Upper lobe of right lung (tissue), 1 donor: ENCODE data around the gene BAZ2B. TPM values are rescaled to one million over a fixed set of nuclear protein-coding genes. Genes with fewer than 3 reads are reported as not detected.

ENCODE experiments used
- ATAC-seq: fragments of 200-7000 bp; cut with Tn5 transposase; one replicate; pipeline ENCODE4 v1.9.1; 2020; ENCODE audit warnings: mild to moderate bottlenecking, moderate library complexity
- DNase-seq: peaks from one replicate; pipeline ENCODE4 v3.0.0-alpha.2; 2020
- H3K27ac ChIP-seq: fragments of 200-600 bp; one replicate; pipeline ENCODE4 v1.8.0; 2022
- H3K27me3 ChIP-seq: fragments of 200-600 bp; one replicate; pipeline ENCODE4 v1.8.0; 2022; ENCODE audit warnings: mild to moderate bottlenecking
- H3K36me3 ChIP-seq: fragments of 200-600 bp; one replicate; pipeline ENCODE4 v1.8.0; 2022
- H3K4me1 ChIP-seq: fragments of 200-600 bp; one replicate; pipeline ENCODE4 v1.8.0; 2022
- H3K4me3 ChIP-seq: fragments of 200-600 bp; one replicate; pipeline ENCODE4 v1.8.0; 2022; ENCODE audit warnings: mild to moderate bottlenecking
- H3K9me3 ChIP-seq: fragments of 200-600 bp; one replicate; pipeline ENCODE4 v1.8.0; 2022
- intact Hi-C: fragments of 100-400 bp; cut with DNase I; formaldehyde crosslinking; loops from one replicate; pipeline ENCODE4 v1.11.0; 2022
- total RNA-seq: library from RNA; stranded (reverse); fragmentation: NEBNext Ultra II Directional; extraction: Animal tissue kit (Norgen Biotek cat#: 25700); gene quantifications from one replicate; pipeline ENCODE4 v1.2.1, GENCODE V29; 2021
- TF ChIP-seq, protein P1 (sequence below): fragments of 200-600 bp; IDR thresholded peaks from one replicate; pipeline ENCODE4 v1.8.0; 2022; ENCODE audit warnings: antibody characterized with exemption
- donor health status: DM: no; HTN: yes; CAD: no; lungs with severe emphysema.

BAZ2B gene
- total RNA-seq, 1 donor from 2014 or later: 91.9 TPM

DNA sequence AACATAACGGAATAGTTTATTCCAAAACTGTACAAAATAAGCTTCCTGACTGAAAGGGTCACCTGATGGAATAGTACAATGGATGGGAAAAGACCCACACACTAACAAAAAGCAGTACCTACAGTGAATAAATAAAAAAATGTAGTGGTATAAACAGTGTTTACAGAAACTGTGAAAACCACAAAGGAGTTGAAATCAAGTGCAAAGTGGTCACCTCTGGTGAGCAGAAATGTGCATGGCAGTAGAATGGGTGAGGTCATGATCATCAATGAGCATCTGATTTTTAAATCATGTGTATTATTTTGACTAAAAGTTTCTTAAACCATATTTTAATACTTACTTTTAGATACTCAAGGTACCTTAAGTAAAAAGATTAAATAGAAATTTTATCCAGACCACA is 341.2 kb downstream of the BAZ2B start:
- DNase-seq (no peak), ATAC-seq (no peak)
- Histone ChIP-seq H3K4me1 (no peaks in the 10 kb centered on the region), H3K4me3 (no peak overlapping the region), H3K27ac (no peak overlapping the region), H3K36me3 (peaks cover 57% of the 10 kb centered on the region), H3K9me3 (no peaks in the 10 kb centered on the region), H3K27me3 (no peaks in the 10 kb centered on the region)
- intact Hi-C loops: no loop called here
- TF ChIP-seq, protein P1, sequence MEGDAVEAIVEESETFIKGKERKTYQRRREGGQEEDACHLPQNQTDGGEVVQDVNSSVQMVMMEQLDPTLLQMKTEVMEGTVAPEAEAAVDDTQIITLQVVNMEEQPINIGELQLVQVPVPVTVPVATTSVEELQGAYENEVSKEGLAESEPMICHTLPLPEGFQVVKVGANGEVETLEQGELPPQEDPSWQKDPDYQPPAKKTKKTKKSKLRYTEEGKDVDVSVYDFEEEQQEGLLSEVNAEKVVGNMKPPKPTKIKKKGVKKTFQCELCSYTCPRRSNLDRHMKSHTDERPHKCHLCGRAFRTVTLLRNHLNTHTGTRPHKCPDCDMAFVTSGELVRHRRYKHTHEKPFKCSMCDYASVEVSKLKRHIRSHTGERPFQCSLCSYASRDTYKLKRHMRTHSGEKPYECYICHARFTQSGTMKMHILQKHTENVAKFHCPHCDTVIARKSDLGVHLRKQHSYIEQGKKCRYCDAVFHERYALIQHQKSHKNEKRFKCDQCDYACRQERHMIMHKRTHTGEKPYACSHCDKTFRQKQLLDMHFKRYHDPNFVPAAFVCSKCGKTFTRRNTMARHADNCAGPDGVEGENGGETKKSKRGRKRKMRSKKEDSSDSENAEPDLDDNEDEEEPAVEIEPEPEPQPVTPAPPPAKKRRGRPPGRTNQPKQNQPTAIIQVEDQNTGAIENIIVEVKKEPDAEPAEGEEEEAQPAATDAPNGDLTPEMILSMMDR: no peak

DNA sequence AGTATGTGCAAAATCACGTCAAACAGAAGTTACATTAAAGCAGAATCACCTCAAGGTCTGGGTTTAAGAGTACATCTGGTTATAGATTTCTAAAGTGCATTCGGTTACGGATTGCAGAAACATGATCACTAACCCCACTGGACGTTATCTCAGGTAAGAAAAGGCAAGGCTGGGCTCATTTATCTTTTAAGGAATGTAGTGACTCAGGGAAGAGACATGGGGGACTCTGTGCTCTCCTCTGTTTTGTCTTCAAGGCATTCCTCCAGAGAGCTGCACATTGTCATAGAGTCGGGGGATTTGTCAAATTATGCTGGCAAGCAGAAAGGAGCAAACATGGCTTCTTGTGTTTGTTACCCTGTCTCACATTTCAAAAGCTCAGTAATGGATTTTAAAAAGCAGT is 344.2 kb downstream of the BAZ2B start:
- ATAC-seq (no peak), DNase-seq (no peak)
- TF ChIP-seq, protein P1: no peak
- Histone ChIP-seq H3K4me3 (no peak overlapping the region), H3K36me3 (peaks cover 34% of the 10 kb centered on the region), H3K27me3 (no peaks in the 10 kb centered on the region), H3K9me3 (no peaks in the 10 kb centered on the region), H3K27ac (no peak overlapping the region), H3K4me1 (no peaks in the 10 kb centered on the region)
- intact Hi-C loops: no loop called here

DNA sequence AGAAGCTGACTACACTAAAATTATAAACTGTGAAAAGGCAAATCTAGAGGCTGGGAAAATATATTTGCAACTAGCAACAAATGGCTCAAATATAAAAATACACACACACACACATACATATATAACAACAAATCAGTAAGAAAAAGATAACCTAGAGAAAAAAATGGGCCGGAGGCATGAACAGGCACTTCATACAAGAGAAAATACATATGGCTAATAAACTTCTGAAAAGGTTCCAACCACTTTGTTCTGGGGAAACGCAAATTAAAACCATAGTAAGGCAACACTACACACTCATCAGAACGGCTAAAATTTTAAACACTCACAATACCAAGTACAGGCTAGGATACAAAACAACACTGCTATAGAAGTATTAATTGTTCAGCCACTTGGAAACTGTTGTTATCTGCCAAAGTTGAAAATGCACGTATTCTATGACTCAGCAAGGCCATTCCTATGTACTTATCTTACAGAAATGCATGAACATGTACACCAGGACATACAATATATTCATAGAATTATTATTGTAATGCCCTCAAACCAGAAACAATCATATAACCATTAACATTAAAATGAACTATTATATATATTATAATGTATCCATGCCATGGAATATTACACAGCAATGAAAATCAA is 345.5 kb downstream of the BAZ2B start:
- TF ChIP-seq, protein P1: no peak
- Histone ChIP-seq H3K36me3 (peaks cover 34% of the 10 kb centered on the region), H3K27me3 (no peaks in the 10 kb centered on the region), H3K4me3 (no peak overlapping the region), H3K9me3 (no peaks in the 10 kb centered on the region), H3K4me1 (no peaks in the 10 kb centered on the region), H3K27ac (no peak overlapping the region)
- DNase-seq: no peak
- ATAC-seq: no peak
- intact Hi-C loops: no loop called here

Other genes with a start within 250 kb of the BAZ2B start
- gene MARCHF7, start 96.0 kb upstream of the BAZ2B start, total RNA-seq: 83.2 TPM
- 109 TPM for gene CD302, start 181.7 kb upstream of the BAZ2B start, total RNA-seq